Sigmoid colon (tissue), 4 donors: ENCODE measurements around the gene PINK1.

Experiments used
- EP300 ChIP-seq, 4 donors: sonication (generic); formaldehyde crosslinking; IDR thresholded peaks; one replicate each; pipeline ENCODE4 v1.6.1; 2017; ENCODE audit warnings: antibody characterized with exemption in 4 of 4
- POLR2A ChIP-seq, 2 donors: fragments of 450-650 bp; IDR thresholded peaks; one replicate each; pipeline ENCODE4 v1.6.1; 2016; ENCODE audit warnings: antibody characterized with exemption in 2 of 2, mild to moderate bottlenecking in 2 of 2, moderate library complexity in 2 of 2
- POLR2AphosphoS5 ChIP-seq, 4 donors: sonication (generic); formaldehyde crosslinking; IDR thresholded peaks; one replicate each; pipeline ENCODE4 v1.6.1; 2017; ENCODE audit warnings: antibody characterized with exemption in 4 of 4
- TF ChIP-seq, protein P1 (sequence below), 4 experiments: fragments of 450-650 bp in 3 of 4; fragments of 200-600 bp in 1 of 4; IDR thresholded peaks; one replicate each; pipeline ENCODE4 v1.5.1; 2016 to 2019; ENCODE audit warnings: antibody characterized with exemption in 4 of 4, mild to moderate bottlenecking in 3 of 4, moderate library complexity in 2 of 4

DNA sequence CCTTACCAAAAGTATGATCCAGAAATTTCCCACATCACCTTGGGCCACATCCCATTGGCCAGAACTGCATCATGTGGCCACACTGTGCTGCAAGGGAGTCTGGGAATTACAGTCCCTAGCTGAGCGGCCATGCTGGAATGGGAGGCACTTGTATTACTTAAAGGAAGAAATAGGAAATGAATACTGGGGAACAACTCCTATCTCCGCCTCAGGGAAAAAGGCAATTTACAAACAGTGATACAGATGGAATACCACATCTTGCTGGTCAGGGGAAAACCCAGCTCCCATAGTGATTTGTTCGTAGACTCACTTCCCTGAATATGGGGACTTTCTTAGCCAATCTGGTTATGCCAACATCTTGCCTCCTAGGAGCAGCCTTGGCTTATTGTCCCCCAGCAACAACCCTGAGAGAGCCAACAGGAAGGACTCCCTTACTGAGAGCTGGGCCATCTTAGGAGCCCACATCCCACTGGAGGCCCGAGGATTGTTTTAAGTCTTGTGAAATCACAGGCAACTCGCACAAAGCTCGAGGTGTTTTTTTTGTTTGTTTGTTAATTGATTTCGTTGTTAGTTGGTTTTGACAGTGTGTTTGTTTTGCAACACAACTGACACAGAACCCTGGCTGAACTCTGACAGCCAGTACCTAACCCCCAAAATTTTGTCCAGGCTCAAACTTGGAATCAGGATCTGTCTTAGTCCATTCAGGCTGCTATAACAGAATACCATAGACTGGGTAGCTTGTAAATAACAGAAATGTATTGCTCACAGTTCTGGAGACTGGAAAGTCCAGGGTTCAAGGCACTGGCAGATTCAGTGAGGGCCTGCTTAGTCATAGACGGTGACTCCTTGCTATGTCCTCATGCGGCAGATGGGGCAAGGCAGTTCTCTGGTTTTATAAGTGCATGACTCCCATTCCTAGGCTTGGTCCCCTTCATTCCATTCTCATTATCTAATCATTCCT, 29.5 kb upstream of the PINK1 start:
- TF ChIP-seq, protein P1, sequence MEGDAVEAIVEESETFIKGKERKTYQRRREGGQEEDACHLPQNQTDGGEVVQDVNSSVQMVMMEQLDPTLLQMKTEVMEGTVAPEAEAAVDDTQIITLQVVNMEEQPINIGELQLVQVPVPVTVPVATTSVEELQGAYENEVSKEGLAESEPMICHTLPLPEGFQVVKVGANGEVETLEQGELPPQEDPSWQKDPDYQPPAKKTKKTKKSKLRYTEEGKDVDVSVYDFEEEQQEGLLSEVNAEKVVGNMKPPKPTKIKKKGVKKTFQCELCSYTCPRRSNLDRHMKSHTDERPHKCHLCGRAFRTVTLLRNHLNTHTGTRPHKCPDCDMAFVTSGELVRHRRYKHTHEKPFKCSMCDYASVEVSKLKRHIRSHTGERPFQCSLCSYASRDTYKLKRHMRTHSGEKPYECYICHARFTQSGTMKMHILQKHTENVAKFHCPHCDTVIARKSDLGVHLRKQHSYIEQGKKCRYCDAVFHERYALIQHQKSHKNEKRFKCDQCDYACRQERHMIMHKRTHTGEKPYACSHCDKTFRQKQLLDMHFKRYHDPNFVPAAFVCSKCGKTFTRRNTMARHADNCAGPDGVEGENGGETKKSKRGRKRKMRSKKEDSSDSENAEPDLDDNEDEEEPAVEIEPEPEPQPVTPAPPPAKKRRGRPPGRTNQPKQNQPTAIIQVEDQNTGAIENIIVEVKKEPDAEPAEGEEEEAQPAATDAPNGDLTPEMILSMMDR (IDR thresholded peaks at IDR 0.05), result no peak
- TF ChIP-seq POLR2A (IDR thresholded peaks at IDR 0.05), result no peak
- no peak for TF ChIP-seq POLR2AphosphoS5 (IDR thresholded peaks at IDR 0.05)
- no peak for TF ChIP-seq EP300 (IDR thresholded peaks at IDR 0.05)
